Activated CD4-positive, alpha-beta T cell treated with anti-CD3 and anti-CD28 coated beads, Interleukin-2, amount 50 U/mL, for 24 hours (primary cell): Measurements from ENCODE around the gene NPIPA5.
A peak's percentile ranks its signal among the peaks of the same experiment; 100 is the strongest.
"Not testable (repeated sequence)": the region's sequence is repeated elsewhere in the genome, so short reads cannot be mapped to it uniquely, and the experiment has no call there.

Source experiments
- DNase-seq, 2 donors: peaks; one replicate each; pipeline ENCODE4 v3.0.0-alpha.2; 2020; ENCODE audit warnings: low read depth in 1 of 2, low spot score in 1 of 2

The NPIPA5 gene

GRCh38 chr16:15378194-15378593 lies at the start of gene NPIPA5:
Gene NPIPA5 (minus strand): TSS chr16:15378294. CDS start chr16:15378294, 0 bp downstream.
- not testable (repeated sequence) for DNase-seq

DNA sequence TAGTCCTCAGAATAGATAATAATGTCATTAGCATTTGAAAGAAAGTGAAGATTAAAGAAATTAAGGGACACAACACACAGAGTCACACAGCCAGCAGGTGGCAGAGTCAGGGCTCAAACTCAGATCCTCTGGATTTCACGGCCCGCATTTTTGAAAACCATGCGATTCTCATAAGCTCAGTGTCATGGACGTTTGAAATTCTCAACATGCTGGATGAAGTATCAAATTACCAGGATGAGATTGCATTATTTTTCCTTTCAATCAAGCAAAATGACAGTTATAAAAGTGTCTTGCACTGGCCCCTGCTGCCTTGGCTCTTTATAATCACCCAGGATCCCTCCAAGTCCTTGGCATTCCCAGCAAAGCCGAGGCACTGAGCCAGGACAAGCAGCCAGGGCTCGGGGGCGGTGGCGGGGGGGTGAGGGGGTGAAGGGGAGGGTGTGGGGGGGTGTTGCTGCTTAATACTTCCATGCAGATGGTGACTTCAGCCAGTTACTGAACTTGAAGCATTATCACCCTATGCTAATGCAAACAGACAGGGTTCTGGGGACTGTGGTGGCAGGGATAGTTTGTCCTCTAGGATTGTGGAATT lies 49.6 kb upstream of the NPIPA5 start:
- DNase-seq: peak; percentile 14 to 51

DNA sequence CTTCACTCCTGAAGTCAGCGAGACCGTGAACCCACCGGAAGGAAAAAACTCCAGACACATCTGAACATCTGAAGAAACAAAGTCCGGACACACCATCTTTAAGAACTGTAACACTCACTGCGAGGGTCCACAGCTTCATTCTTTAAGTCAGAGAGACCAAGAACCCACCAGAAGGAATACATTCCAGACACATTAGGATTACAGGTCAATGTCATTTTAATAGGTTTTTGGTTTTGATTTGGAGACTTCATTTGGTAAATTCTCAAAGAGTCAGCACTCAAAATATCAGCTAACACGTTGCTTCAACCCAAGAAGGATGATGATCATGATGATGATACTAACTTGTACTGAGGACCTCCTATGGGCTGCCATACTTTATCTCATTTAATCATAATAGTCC lies 48.7 kb upstream of the NPIPA5 start:
- DNase-seq: no peak

GRCh38 chr16:15425861-15426260 lies 47.8 kb upstream of the NPIPA5 start:
- DNase-seq: no peak

DNA sequence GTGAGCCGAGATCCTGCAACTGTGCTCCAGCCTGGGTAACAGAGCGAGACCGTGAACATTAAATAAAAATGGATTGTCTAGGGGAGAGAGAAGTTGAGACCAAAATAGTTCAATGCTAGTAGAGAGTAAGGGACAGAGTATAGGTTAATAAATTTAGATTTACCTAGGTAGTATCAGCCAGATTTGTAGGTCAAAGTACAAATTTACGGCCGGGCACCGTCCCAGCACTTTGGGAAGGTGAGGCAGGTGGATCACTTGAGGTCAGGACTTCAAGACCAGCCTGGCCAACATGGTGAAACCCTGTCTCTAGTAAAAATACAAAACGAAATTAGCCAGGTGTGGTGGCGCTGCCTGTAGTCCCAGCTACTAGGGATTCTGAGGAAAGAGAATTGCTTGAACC lies 44.1 kb upstream of the NPIPA5 start:
- DNase-seq: no peak

- not testable (repeated sequence) for DNase-seq
Measured at GRCh38 chr16:15421696-15422095, 43.6 kb upstream of the NPIPA5 start.

DNA sequence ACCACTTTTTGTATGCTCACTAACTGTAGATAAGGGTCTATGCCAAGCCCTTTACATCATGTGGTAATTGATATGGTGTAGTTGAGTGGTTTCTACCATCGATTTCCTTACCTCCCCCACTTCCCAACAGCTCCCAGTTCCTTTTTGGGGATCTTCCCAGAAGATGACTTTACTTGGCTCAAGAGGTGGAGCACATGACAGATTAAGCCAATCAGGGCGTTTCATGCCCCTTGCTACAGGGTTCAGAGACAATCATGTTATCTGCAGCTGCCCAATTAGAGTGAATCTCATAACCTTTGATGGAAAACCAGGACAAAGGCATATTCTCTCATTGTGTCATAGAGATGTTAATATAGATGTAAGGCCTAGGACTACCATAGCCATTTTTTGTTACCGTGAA lies 40.1 kb upstream of the NPIPA5 start:
- DNase-seq: no peak

GRCh38 chr16:15417197-15417596 lies 39.1 kb upstream of the NPIPA5 start:
- DNase-seq: no peak

- DNase-seq: no peak
Measured at GRCh38 chr16:15415511-15415985, 37.5 kb upstream of the NPIPA5 start.

DNA sequence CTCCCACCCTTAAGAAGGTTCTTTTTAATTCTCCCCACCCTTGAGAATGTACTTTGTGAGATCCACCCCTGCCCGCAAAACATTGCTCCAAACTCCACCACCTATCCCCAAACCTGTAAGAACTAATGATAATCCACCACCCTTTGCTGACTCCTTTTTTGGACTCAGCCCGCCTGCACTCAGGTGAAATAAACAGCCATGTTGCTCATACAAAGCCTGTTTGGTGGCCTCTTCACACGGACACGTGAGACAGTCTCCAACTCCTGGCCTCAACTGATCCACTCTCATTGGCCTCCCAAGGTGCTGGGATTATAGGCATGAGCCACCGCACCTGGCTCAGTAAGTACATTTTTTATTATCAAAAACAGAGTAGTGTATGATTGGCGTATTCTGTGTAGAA lies 31.4 kb upstream of the NPIPA5 start:
- not testable (repeated sequence) for DNase-seq

DNA sequence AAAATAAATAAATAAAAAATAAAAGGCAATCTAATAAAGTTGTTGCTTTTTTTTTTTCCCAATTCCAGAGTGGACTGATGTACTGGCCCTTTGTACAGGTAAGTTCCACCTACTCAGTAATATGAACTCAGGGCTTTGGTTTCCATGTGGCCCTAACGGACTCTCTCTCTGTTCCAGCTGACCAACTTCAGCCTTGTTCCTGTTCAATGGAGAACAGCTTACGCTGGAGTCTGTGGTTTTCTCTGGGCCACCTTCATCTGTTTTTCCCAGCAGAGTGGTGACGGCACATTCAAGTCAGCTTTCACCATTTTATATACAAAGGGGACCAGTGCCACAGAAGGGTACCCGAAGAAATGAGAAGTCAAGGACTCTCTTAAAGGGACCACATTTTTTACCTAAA lies 29.7 kb upstream of the NPIPA5 start:
- DNase-seq: not testable (repeated sequence)

DNA sequence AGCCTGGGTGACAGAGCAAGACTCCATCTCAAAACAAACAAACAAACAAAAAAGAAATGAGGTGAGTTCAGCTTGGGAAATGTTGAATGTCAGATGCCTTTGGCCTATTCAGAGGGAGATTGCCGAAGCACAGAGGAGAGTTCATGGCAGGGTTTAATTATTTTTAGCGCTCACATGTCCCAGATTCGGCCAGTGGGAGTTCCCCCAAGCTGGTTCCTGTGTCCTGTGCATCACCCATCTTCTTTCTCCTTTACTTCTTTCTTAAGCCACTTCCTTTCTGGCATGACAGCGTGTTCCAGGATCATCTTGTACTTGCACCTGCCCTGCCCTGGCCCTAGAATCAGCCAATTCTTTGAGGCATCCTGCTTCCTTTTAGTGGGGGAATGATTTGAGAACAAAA lies 26.7 kb upstream of the NPIPA5 start:
- no peak for DNase-seq

DNA sequence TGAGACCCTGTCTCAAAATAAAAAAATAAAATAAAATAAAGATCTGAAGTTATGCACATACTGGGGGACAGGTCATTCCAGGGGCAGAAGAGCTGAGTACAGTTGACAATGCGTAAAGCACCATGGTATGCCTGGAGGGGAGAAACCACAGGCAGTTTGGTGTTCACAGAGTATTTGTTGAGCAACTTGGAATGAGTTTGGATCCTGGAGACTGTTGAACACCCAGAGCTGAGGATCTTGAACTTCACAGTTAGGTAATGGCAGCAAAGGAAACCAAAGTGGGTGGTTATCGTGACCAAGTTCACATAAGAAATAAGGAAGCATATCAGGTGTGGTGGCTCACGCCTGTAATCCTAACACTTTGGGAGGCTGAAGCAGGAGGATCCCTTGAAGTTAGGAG lies 26.0 kb upstream of the NPIPA5 start:
- DNase-seq: not testable (repeated sequence)

GRCh38 chr16:15403392-15403995 lies 25.4 kb upstream of the NPIPA5 start:
- no peak for DNase-seq

DNA sequence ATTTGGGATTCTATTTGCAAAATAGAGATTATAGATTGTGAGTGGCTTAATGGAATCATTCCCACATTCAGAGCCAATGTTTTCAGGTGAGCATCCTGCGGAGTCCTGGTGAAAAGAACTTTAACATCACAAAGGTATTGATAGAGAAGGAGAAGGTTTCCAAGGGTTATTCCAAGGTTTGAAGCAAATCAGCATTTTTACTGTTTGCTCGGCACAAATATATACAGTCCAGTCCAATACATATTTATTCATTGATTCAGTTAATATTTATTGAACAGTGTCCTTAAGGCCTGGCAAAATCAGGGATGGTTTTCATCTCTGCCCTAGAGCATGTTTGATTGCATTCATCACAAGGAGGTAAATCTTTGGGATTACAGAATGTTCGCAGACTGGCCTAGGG lies 23.9 kb upstream of the NPIPA5 start:
- no peak for DNase-seq

DNA sequence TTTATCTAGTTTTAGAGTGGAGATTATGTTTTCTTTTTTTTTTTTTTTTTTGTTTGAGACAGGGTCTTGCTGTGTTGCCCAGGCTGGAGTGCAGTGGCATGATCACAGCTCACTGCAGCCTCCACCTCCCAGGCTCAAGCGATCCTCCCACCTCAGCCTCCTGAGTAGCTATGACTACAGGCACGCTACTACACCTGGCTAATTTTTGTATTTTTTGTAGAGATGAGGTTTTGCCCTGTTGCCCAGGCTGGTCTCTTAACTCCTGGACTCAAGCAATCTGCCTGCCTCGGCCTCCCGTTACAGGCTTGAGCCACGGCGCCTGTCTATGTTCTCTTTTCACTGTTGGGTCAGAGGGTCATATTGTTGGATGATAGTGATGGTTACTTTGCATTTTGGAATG lies 22.2 kb upstream of the NPIPA5 start:
- not testable (repeated sequence) for DNase-seq

- DNase-seq: no peak
Measured at GRCh38 chr16:15399317-15399716, 21.2 kb upstream of the NPIPA5 start.

- DNase-seq: no peak
Measured at GRCh38 chr16:15398618-15399316, 20.7 kb upstream of the NPIPA5 start.

- DNase-seq: no peak
Measured at GRCh38 chr16:15396948-15397594, 19.0 kb upstream of the NPIPA5 start.

- not testable (repeated sequence) for DNase-seq
Measured at GRCh38 chr16:15396509-15396829, 18.4 kb upstream of the NPIPA5 start.

- DNase-seq: not testable (repeated sequence)
Measured at GRCh38 chr16:15395631-15396508, 17.8 kb upstream of the NPIPA5 start, which contains the start of gene MPV17L. Gene MPV17L (plus strand): TSS chr16:15395754. CDS start chr16:15395898, 144 bp downstream.
